GM23248 (cell line): ENCODE results near the gene PPP2R5C.

Experiments
- EZH2 ChIP-seq: fragments of 200-600 bp; sonication (generic); IDR thresholded peaks from 2 replicates; pipeline ENCODE4 v1.6.1; 2018; ENCODE audit warnings: antibody characterized with exemption, mild to moderate bottlenecking; ENCODE audit not compliant: insufficient read depth, poor library complexity, severe bottlenecking
- EZH2phosphoT487 ChIP-seq: fragments of 200-600 bp; sonication (generic); IDR thresholded peaks from 2 replicates; pipeline ENCODE4 v1.6.1; 2018; ENCODE audit warnings: antibody characterized with exemption, moderate library complexity, mild to moderate bottlenecking, low read depth; ENCODE audit not compliant: insufficient read depth

DNA sequence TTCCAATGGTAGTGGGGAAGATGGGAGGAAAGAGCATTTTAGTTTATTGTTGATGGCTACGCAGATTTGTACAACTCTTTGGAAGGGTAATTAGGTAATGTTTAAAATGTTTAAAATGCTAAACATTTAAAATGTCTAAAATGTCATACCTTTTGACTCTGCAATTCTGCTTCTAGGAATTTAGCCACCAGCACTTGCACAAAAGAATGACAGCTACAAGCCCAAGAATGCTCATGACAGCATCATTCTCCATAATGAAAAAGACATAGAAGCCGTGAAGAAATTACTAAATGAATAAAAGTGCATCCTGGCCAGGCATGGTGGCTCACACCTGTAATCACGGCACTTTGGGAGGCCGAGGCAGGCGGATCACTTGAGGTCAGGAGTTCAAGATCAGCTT lies 182.9 kb downstream of the PPP2R5C start:
- TF ChIP-seq EZH2 (no peak), EZH2phosphoT487 (no peak)
